A673 (cell line): ENCODE data around the gene KCNK5.

Source experiments
- CTCF ChIP-seq: fragments of 300-800, 200-600 bp; sonication (generic); conservative IDR thresholded peaks from 2 replicates; pipeline ENCODE4 v1.5.1; 2017; ENCODE audit warnings: low read depth, mild to moderate bottlenecking, antibody characterized with exemption, low read length, moderate library complexity, mixed read lengths
- EZH2 ChIP-seq: fragments of 200-600 bp; sonication (generic); IDR thresholded peaks from 2 replicates; pipeline ENCODE4 v1.6.1; 2017; ENCODE audit warnings: borderline replicate concordance, low read depth, mild to moderate bottlenecking, mixed read lengths, antibody characterized with exemption, low read length; ENCODE audit not compliant: poor library complexity, severe bottlenecking

GRCh38 chr6:39210450-39210849 lies 18.8 kb downstream of the KCNK5 start:
- TF ChIP-seq CTCF (no peak), EZH2 (no peak)
